ENCODE measurements around the gene SMIM35.

- TF ChIP-seq POLR2AphosphoS5 (IDR thresholded peaks at IDR 0.05) (peak in 1 of 2 donors; percentile 45), CTCF (IDR thresholded peaks at IDR 0.05) (no peak)
These were observed 116.3 kb downstream of the SMIM35 start for GRCh38 chr11:117970400-117971024.

Data from upper lobe of left lung (tissue), 4 donors.